PFSK-1 (cell line): ENCODE results near the gene CFAP77.

Source experiments
- POLR2AphosphoS5 ChIP-seq: IDR thresholded peaks from 2 replicates; pipeline ENCODE4 v1.6.1; 2012; ENCODE audit warnings: low read depth, mild to moderate bottlenecking, control low read depth, low read length, moderate library complexity
- SIN3A ChIP-seq: IDR thresholded peaks from 2 replicates; pipeline ENCODE4 v1.6.1; 2012; ENCODE audit warnings: mild to moderate bottlenecking, low read length, moderate library complexity, borderline replicate concordance; ENCODE audit not compliant: insufficient read depth
- TF ChIP-seq, protein P1 (sequence below), 2 experiments: IDR thresholded peaks; 2 replicates each; pipeline versions ENCODE4 v1.6.1 to v1.8.0; 2011 to 2012; ENCODE audit warnings: low read depth in 2 of 2, low read length in 2 of 2, control low read depth in 1 of 2, inconsistent platforms in 1 of 2, mild to moderate bottlenecking in 1 of 2, moderate library complexity in 1 of 2; ENCODE audit not compliant: insufficient read depth in 1 of 2

DNA sequence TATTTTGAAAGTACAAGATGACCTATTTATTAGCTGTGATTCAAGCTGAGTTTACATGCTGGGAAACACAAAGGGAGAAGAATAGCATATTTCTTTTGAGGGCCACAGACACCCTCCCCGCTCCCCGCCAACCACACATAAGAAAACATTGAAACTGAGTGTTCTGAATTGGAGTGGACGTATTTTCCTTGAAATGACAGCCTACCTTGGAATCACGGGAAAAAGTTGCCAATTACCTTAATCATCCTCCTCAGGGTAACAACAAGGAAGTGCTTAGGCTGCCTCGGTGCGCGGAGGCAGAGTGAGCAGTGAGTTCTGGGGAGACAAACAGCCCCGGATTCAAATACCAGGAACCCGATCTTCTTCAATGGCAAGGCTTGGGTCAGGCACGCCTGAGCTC lies 31.4 kb downstream of the CFAP77 start:
- TF ChIP-seq POLR2AphosphoS5 (no peak), SIN3A (no peak)
- TF ChIP-seq, protein P1, sequence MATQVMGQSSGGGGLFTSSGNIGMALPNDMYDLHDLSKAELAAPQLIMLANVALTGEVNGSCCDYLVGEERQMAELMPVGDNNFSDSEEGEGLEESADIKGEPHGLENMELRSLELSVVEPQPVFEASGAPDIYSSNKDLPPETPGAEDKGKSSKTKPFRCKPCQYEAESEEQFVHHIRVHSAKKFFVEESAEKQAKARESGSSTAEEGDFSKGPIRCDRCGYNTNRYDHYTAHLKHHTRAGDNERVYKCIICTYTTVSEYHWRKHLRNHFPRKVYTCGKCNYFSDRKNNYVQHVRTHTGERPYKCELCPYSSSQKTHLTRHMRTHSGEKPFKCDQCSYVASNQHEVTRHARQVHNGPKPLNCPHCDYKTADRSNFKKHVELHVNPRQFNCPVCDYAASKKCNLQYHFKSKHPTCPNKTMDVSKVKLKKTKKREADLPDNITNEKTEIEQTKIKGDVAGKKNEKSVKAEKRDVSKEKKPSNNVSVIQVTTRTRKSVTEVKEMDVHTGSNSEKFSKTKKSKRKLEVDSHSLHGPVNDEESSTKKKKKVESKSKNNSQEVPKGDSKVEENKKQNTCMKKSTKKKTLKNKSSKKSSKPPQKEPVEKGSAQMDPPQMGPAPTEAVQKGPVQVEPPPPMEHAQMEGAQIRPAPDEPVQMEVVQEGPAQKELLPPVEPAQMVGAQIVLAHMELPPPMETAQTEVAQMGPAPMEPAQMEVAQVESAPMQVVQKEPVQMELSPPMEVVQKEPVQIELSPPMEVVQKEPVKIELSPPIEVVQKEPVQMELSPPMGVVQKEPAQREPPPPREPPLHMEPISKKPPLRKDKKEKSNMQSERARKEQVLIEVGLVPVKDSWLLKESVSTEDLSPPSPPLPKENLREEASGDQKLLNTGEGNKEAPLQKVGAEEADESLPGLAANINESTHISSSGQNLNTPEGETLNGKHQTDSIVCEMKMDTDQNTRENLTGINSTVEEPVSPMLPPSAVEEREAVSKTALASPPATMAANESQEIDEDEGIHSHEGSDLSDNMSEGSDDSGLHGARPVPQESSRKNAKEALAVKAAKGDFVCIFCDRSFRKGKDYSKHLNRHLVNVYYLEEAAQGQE (IDR thresholded peaks at IDR 0.05; ENCODE audit: insufficient read depth in 1 of 2, low read depth in 2 of 2, low read length in 2 of 2) = no peak
